ENCODE data around the gene PLD1.

The PLD1 gene

GRCh38 chr3:171606151-171606751 is 204.0 kb downstream of the PLD1 start:
- TF ChIP-seq CTCF (IDR thresholded peaks at IDR 0.05; ENCODE audit: borderline replicate concordance, control extremely low read depth, extremely low read depth, insufficient read depth, missing control alignments), result no peak

GRCh38 chr3:171604370-171604769 is 205.9 kb downstream of the PLD1 start:
- no peak for DNase-seq (ENCODE audit: low spot score)
- in situ Hi-C loops (cut with MboI; ENCODE audit: low sequenced_read_pairs, unreplicated experiment), result no loop called here
- TF ChIP-seq CTCF (IDR thresholded peaks at IDR 0.05; ENCODE audit: borderline replicate concordance, control extremely low read depth, extremely low read depth, insufficient read depth, missing control alignments), result no peak

More at GRCh38 chr3:171606151-171606751, 204.0 kb downstream of the PLD1 start:
- DNase-seq (ENCODE audit: low spot score), result no peak
- in situ Hi-C loops (cut with MboI; ENCODE audit: low sequenced_read_pairs, unreplicated experiment), result no loop called here

GRCh38 chr3:171602072-171602471 is 208.2 kb downstream of the PLD1 start:
- TF ChIP-seq CTCF (IDR thresholded peaks at IDR 0.05; ENCODE audit: borderline replicate concordance, control extremely low read depth, extremely low read depth, insufficient read depth, missing control alignments), result no peak
- in situ Hi-C loops (cut with MboI; ENCODE audit: low sequenced_read_pairs, unreplicated experiment), result no loop called here
- DNase-seq (ENCODE audit: low spot score), result no peak

- in situ Hi-C loops (cut with MboI; ENCODE audit: low sequenced_read_pairs, unreplicated experiment), result no loop called here
- TF ChIP-seq CTCF (IDR thresholded peaks at IDR 0.05; ENCODE audit: borderline replicate concordance, control extremely low read depth, extremely low read depth, insufficient read depth, missing control alignments), result no peak
- DNase-seq (ENCODE audit: low spot score), result no peak
These were observed 210.3 kb downstream of the PLD1 start for GRCh38 chr3:171600030-171600429.

GRCh38 chr3:171598990-171599389 is 211.3 kb downstream of the PLD1 start:
- no peak for DNase-seq (ENCODE audit: low spot score)
- no peak for TF ChIP-seq CTCF (IDR thresholded peaks at IDR 0.05; ENCODE audit: borderline replicate concordance, control extremely low read depth, extremely low read depth, insufficient read depth, missing control alignments)
- in situ Hi-C loops (cut with MboI; ENCODE audit: low sequenced_read_pairs, unreplicated experiment), result no loop called here

- TF ChIP-seq CTCF (IDR thresholded peaks at IDR 0.05; ENCODE audit: borderline replicate concordance, control extremely low read depth, extremely low read depth, insufficient read depth, missing control alignments), result no peak
- in situ Hi-C loops (cut with MboI; ENCODE audit: low sequenced_read_pairs, unreplicated experiment), result no loop called here
- DNase-seq (ENCODE audit: low spot score), result no peak
These were observed 217.5 kb downstream of the PLD1 start for GRCh38 chr3:171592786-171593185.
